ENCODE data around the gene CPNE1. TPM values are rescaled to one million over a fixed set of nuclear protein-coding genes. Genes with fewer than 3 reads are reported as not detected.
"Not testable (repeated sequence)": the region's sequence is repeated elsewhere in the genome, so short reads cannot be mapped to it uniquely, and the experiment has no call there.

CPNE1 gene
- total RNA-seq, 1 donor from 2014 or later: 49.6 TPM

- ATAC-seq (peak; percentile 95), DNase-seq (ENCODE audit: missing footprints) (peak; percentile 95)
- intact Hi-C loops (cut with DNase I): loop anchor here (2.0 to 5.0 kb wide), 2 partner anchors 35 to 97 kb away; partner anchors contain the start of genes CPNE1 and RBM12
Measured at GRCh38 chr20:35699127-35699956, 34.6 kb upstream of the CPNE1 start, which contains the start of the genes NFS1 and ROMO1. TSS of gene NFS1 (minus strand) at chr20:35699352. CDS start at chr20:35699288, 64 bp downstream. TSS of gene ROMO1 (plus strand) at chr20:35699405. CDS start at chr20:35699633, 228 bp downstream.

GRCh38 chr20:35698298-35699126 is 33.8 kb upstream of the CPNE1 start:
- DNase-seq (ENCODE audit: missing footprints) (no peak), ATAC-seq (peak; percentile 23)
- intact Hi-C loops (cut with DNase I): loop anchor here (2.0 to 5.0 kb wide), 2 partner anchors 34 to 96 kb away; partner anchors contain the start of genes CPNE1 and RBM12

- intact Hi-C loops (cut with DNase I): loop anchor here (2.0 to 5.0 kb wide), 2 partner anchors 33 to 95 kb away; partner anchors contain the start of genes CPNE1 and RBM12
- ATAC-seq (no peak), DNase-seq (ENCODE audit: missing footprints) (no peak)
Measured at GRCh38 chr20:35697696-35698297, 33.1 kb upstream of the CPNE1 start.

- DNase-seq (ENCODE audit: missing footprints) (no peak), ATAC-seq (no peak)
- intact Hi-C loops (cut with DNase I): loop anchor here (5.0 kb wide), 1 partner anchor 94 kb away; no protein-coding TSS in a partner anchor
Measured at GRCh38 chr20:35695978-35696377, 31.3 kb upstream of the CPNE1 start.

GRCh38 chr20:35695245-35695749 is 30.6 kb upstream of the CPNE1 start:
- intact Hi-C loops (cut with DNase I): loop anchor here (5.0 kb wide), 1 partner anchor 93 kb away; no protein-coding TSS in a partner anchor
- DNase-seq (ENCODE audit: missing footprints) (no peak), ATAC-seq (no peak)

GRCh38 chr20:35690265-35690664 is 25.6 kb upstream of the CPNE1 start:
- DNase-seq (ENCODE audit: missing footprints): no peak
- ATAC-seq: no peak
- intact Hi-C loops (cut with DNase I): no loop called here

GRCh38 chr20:35686872-35687271 is 22.2 kb upstream of the CPNE1 start:
- ATAC-seq; intact Hi-C loops (cut with DNase I); DNase-seq (ENCODE audit: missing footprints): not testable (repeated sequence)

- ATAC-seq; DNase-seq (ENCODE audit: missing footprints); intact Hi-C loops (cut with DNase I): not testable (repeated sequence)
Measured at GRCh38 chr20:35685368-35685767, 20.7 kb upstream of the CPNE1 start.

- ATAC-seq: no peak
- intact Hi-C loops (cut with DNase I): no loop called here
- no peak for DNase-seq (ENCODE audit: missing footprints)
Measured at GRCh38 chr20:35681960-35682359, 17.3 kb upstream of the CPNE1 start.

- DNase-seq (ENCODE audit: missing footprints) (no peak), ATAC-seq (no peak)
- intact Hi-C loops (cut with DNase I): no loop called here
Measured at GRCh38 chr20:35680452-35681183, 15.9 kb upstream of the CPNE1 start.

- intact Hi-C loops (cut with DNase I): no loop called here
- ATAC-seq (no peak), DNase-seq (ENCODE audit: missing footprints) (no peak)
Measured at GRCh38 chr20:35674921-35675320, 10.2 kb upstream of the CPNE1 start.

GRCh38 chr20:35673884-35674283 is 9.2 kb upstream of the CPNE1 start:
- ATAC-seq: no peak
- DNase-seq (ENCODE audit: missing footprints): no peak
- intact Hi-C loops (cut with DNase I): no loop called here

- intact Hi-C loops (cut with DNase I): no loop called here
- no peak for DNase-seq (ENCODE audit: missing footprints)
- ATAC-seq: no peak
Measured at GRCh38 chr20:35669681-35670080, 5.0 kb upstream of the CPNE1 start.

- intact Hi-C loops (cut with DNase I): no loop called here
- ATAC-seq: no peak
- no peak for DNase-seq (ENCODE audit: missing footprints)
Measured at GRCh38 chr20:35669221-35669620, 4.5 kb upstream of the CPNE1 start.

GRCh38 chr20:35665949-35666288 is 1.2 kb upstream of the CPNE1 start:
- no peak for DNase-seq (ENCODE audit: missing footprints)
- ATAC-seq: no peak
- intact Hi-C loops (cut with DNase I): loop anchor here (2.0 kb wide), 1 partner anchor 33 kb away; the partner anchor contains the start of genes NFS1 and ROMO1

- intact Hi-C loops (cut with DNase I): loop anchor here (2.0 kb wide), 2 partner anchors 35 to 47 kb away; partner anchors contain the start of genes NFS1 and ROMO1
Measured at GRCh38 chr20:35663516-35664465, 909 bp downstream of the CPNE1 start.

GRCh38 chr20:35662551-35662950 is 2.1 kb downstream of the CPNE1 start:
- no peak for DNase-seq (ENCODE audit: missing footprints)
- no peak for ATAC-seq
- intact Hi-C loops (cut with DNase I): loop anchor here (2.0 kb wide), 1 partner anchor 46 kb away; no protein-coding TSS in a partner anchor

More at GRCh38 chr20:35663516-35664465, 909 bp downstream of the CPNE1 start:
- ATAC-seq: peak; percentile 1
- no peak for DNase-seq (ENCODE audit: missing footprints)
